Astrocyte (in vitro differentiated cells and primary cell): ENCODE measurements around the gene CREB3L1. TPM values are rescaled to one million over a fixed set of nuclear protein-coding genes. Genes with fewer than 3 reads are reported as not detected.

Source experiments
- DNase-seq: peaks from one replicate; pipeline ENCODE4 v3.0.0-alpha.2; 2010; ENCODE audit warnings: low read depth
- FAIRE-seq: peaks from 2 replicates; lab custom pipeline; 2011; peaks lifted over from hg19 to GRCh38; lab: Jason Lieb, UNC
- H2AFZ ChIP-seq: 2 replicates; pipeline ENCODE4 v1.6.0; 2012; ENCODE audit warnings: low read depth, low read length, inconsistent platforms
- H3K27ac ChIP-seq: 2 replicates; pipeline ENCODE4 v1.5.1; 2011; ENCODE audit warnings: low read depth, low read length, inconsistent platforms
- H3K27me3 ChIP-seq: 2 replicates; pipeline ENCODE4 v1.6.0; 2011; ENCODE audit warnings: low read length, inconsistent platforms; ENCODE audit not compliant: insufficient read depth
- H3K36me3 ChIP-seq: 2 replicates; pipeline ENCODE4 v1.5.1; 2011; ENCODE audit warnings: low read length, inconsistent platforms; ENCODE audit not compliant: insufficient read depth
- H3K4me1 ChIP-seq: 2 replicates; pipeline ENCODE4 v1.5.1; 2011; ENCODE audit warnings: low read length, inconsistent platforms; ENCODE audit not compliant: insufficient read depth
- H3K4me2 ChIP-seq: 2 replicates; pipeline ENCODE4 v1.6.0; 2012; ENCODE audit warnings: low read length, inconsistent platforms
- H3K4me3 ChIP-seq: 2 replicates; pipeline ENCODE4 v1.5.1; 2011; ENCODE audit warnings: low read depth, mild to moderate bottlenecking, low read length, inconsistent platforms; ENCODE audit not compliant: insufficient read depth
- H3K79me2 ChIP-seq: 2 replicates; pipeline ENCODE4 v1.6.0; 2012; ENCODE audit warnings: mild to moderate bottlenecking, low read length, inconsistent platforms; ENCODE audit not compliant: insufficient read depth
- H3K9ac ChIP-seq: 2 replicates; pipeline ENCODE4 v1.6.0; 2012; ENCODE audit warnings: mild to moderate bottlenecking, low read length, inconsistent platforms
- H3K9me3 ChIP-seq: 2 replicates; pipeline ENCODE4 v1.5.1; 2012; ENCODE audit warnings: low read depth, mild to moderate bottlenecking, low read length, inconsistent platforms; ENCODE audit not compliant: insufficient read depth
- H4K20me1 ChIP-seq: 2 replicates; pipeline ENCODE4 v1.6.0; 2012; ENCODE audit warnings: low read length, inconsistent platforms; ENCODE audit not compliant: insufficient read depth
- H3K27ac Mint-ChIP-seq: one replicate; pipeline ENCODE4 v1.8.0; 2021; ENCODE audit warnings: mild to moderate bottlenecking, mixed read lengths; ENCODE audit not compliant: unreplicated experiment
- H3K27me3 Mint-ChIP-seq: one replicate; pipeline ENCODE4 v1.8.0; 2021; ENCODE audit warnings: low read depth, mixed read lengths; ENCODE audit not compliant: unreplicated experiment
- H3K36me3 Mint-ChIP-seq: one replicate; pipeline ENCODE4 v1.8.0; 2021; ENCODE audit warnings: low read depth, mixed read lengths; ENCODE audit not compliant: unreplicated experiment
- H3K4me1 Mint-ChIP-seq: one replicate; pipeline ENCODE4 v1.8.0; 2021; ENCODE audit warnings: low read depth, mixed read lengths; ENCODE audit not compliant: unreplicated experiment
- H3K4me3 Mint-ChIP-seq: one replicate; pipeline ENCODE4 v1.8.0; 2021; ENCODE audit warnings: mild to moderate bottlenecking, moderate library complexity, mixed read lengths; ENCODE audit not compliant: unreplicated experiment
- H3K9me3 Mint-ChIP-seq: one replicate; pipeline ENCODE4 v1.8.0; 2021; ENCODE audit warnings: mild to moderate bottlenecking, mixed read lengths; ENCODE audit not compliant: unreplicated experiment
- CTCF ChIP-seq: IDR thresholded peaks from 2 replicates; pipeline ENCODE4 v1.5.1; 2011; ENCODE audit warnings: low read depth, mild to moderate bottlenecking, inconsistent platforms, low read length, moderate library complexity; ENCODE audit not compliant: insufficient read depth
- EZH2 ChIP-seq: IDR thresholded peaks from 2 replicates; pipeline ENCODE4 v1.6.1; 2012; ENCODE audit warnings: mild to moderate bottlenecking, low read length, inconsistent platforms; ENCODE audit not compliant: insufficient read depth
- total RNA-seq: library from RNA; stranded (reverse); gene quantifications from 2 replicates; pipeline ENCODE4 v1.2.1, GENCODE V29; 2021

CREB3L1 gene
- total RNA-seq, 1 donor from 2014 or later, result 324 TPM

- H3K4me3 ChIP-seq, result no peak overlapping the region
- H3K4me2 ChIP-seq, result no peak overlapping the region
- peaks cover 16% of the 10 kb centered on the region for H3K4me1 ChIP-seq
- no peak overlapping the region for H3K27ac ChIP-seq
- TF ChIP-seq CTCF (no peak), EZH2 (no peak)
- no peaks in the 10 kb centered on the region for H3K36me3 Mint-ChIP-seq
- no peak overlapping the region for H3K27ac Mint-ChIP-seq
- peaks cover 16% of the 10 kb centered on the region for H3K4me1 Mint-ChIP-seq
- H3K36me3 ChIP-seq, result no peaks in the 10 kb centered on the region
- no peaks in the 10 kb centered on the region for H3K9me3 ChIP-seq
- H2AFZ ChIP-seq, result no peak overlapping the region
- DNase-seq (no peak), FAIRE-seq (no peak)
- no peaks in the 10 kb centered on the region for H3K9me3 Mint-ChIP-seq
- H4K20me1 ChIP-seq, result peaks cover 67% of the 10 kb centered on the region
- no peaks in the 10 kb centered on the region for H3K27me3 ChIP-seq
- no peak overlapping the region for H3K9ac ChIP-seq
- H3K79me2 ChIP-seq, result peaks cover 72% of the 10 kb centered on the region
- no peak overlapping the region for H3K4me3 Mint-ChIP-seq
- no peaks in the 10 kb centered on the region for H3K27me3 Mint-ChIP-seq
Measured at GRCh38 chr11:46350695-46351094, 73.2 kb downstream of the CREB3L1 start.

- FAIRE-seq (no peak), DNase-seq (no peak)
- Mint-ChIP-seq H3K4me1 (peaks cover 17% of the 10 kb centered on the region), H3K27ac (no peak overlapping the region), H3K36me3 (peaks cover 2% of the 10 kb centered on the region), H3K27me3 (no peaks in the 10 kb centered on the region), H3K4me3 (no peak overlapping the region), H3K9me3 (no peaks in the 10 kb centered on the region)
- no peak overlapping the region for H3K4me3 ChIP-seq
- H4K20me1 ChIP-seq, result peaks cover 70% of the 10 kb centered on the region
- H3K9ac ChIP-seq, result no peak overlapping the region
- no peak overlapping the region for H3K4me2 ChIP-seq
- peaks cover 74% of the 10 kb centered on the region for H3K79me2 ChIP-seq
- no peaks in the 10 kb centered on the region for H3K36me3 ChIP-seq
- no peak for TF ChIP-seq EZH2
- no peak for TF ChIP-seq CTCF
- H3K27me3 ChIP-seq, result no peaks in the 10 kb centered on the region
- H2AFZ ChIP-seq, result no peak overlapping the region
- H3K4me1 ChIP-seq, result peaks cover 12% of the 10 kb centered on the region
- H3K27ac ChIP-seq, result no peak overlapping the region
- H3K9me3 ChIP-seq, result no peaks in the 10 kb centered on the region
Measured at GRCh38 chr11:46351148-46351547, 73.7 kb downstream of the CREB3L1 start.

- Histone ChIP-seq H4K20me1 (peaks cover 74% of the 10 kb centered on the region), H3K4me1 (peaks cover 12% of the 10 kb centered on the region), H3K79me2 (peaks cover 79% of the 10 kb centered on the region), H3K4me3 (no peak overlapping the region), H3K9ac (no peak overlapping the region), H2AFZ (no peak overlapping the region), H3K4me2 (no peak overlapping the region), H3K36me3 (no peaks in the 10 kb centered on the region), H3K27me3 (no peaks in the 10 kb centered on the region), H3K27ac (no peak overlapping the region), H3K9me3 (no peaks in the 10 kb centered on the region)
- Mint-ChIP-seq H3K9me3 (no peaks in the 10 kb centered on the region), H3K27ac (no peak overlapping the region), H3K4me1 (peaks cover 19% of the 10 kb centered on the region), H3K4me3 (no peak overlapping the region), H3K27me3 (no peaks in the 10 kb centered on the region), H3K36me3 (peaks cover 2% of the 10 kb centered on the region)
- FAIRE-seq (no peak), DNase-seq (no peak)
- TF ChIP-seq CTCF (no peak), EZH2 (no peak)
Measured at GRCh38 chr11:46351606-46352005, 74.1 kb downstream of the CREB3L1 start.
